Choroid plexus epithelial cell (primary cell): Measurements from ENCODE around the gene HNRNPUL2.
A peak's percentile ranks its signal among the peaks of the same experiment; 100 is the strongest.
"Not testable (repeated sequence)": the region's sequence is repeated elsewhere in the genome, so short reads cannot be mapped to it uniquely, and the experiment has no call there.

Experiments used
- DNase-seq: peaks from one replicate; pipeline ENCODE4 v3.0.0-alpha.2; 2010; ENCODE audit warnings: low read depth
- H3K4me3 ChIP-seq: 2 replicates; pipeline ENCODE4 v1.5.1; 2011; ENCODE audit warnings: low read depth, mild to moderate bottlenecking, control low read depth, low read length, moderate library complexity
- CTCF ChIP-seq: conservative IDR thresholded peaks from 2 replicates; pipeline ENCODE4 v1.5.1; 2011; ENCODE audit warnings: low read depth, mild to moderate bottlenecking, control low read depth, inconsistent platforms, low read length, moderate library complexity

The HNRNPUL2 gene

DNA sequence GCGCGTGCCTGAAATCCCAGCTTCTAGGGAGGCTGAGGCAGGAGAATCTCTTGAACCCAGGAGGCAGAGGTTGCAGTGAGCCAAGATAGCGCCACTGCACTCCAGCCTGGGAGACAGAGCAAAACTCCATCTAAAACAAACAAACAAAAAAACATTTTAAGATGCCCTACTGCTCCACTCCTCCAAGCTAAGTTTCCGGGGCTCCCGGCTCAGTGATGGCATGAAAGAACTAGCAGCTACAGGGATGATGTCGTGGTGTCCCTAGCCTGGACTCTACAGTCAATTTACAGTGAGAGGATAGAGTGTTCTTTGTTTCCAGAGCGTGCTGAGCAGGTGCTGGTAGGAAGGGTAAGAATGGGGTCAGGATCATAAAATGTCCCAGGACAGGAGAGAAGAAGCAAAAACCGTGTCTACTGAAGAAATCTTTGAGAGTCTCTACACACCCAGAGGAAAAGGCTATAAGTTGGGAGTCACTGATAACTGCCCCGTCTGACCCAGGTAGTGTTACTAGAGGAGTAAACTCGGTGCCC lies 27.9 kb upstream of the HNRNPUL2 start:
- DNase-seq = no peak
- TF ChIP-seq CTCF = no peak
- H3K4me3 ChIP-seq = no peak overlapping the region

GRCh38 chr11:62753736-62754603 lies 26.7 kb upstream of the HNRNPUL2 start, which contains the start of gene ZBTB3:
Gene ZBTB3, minus strand, starts transcription at chr11:62754160. Its CDS starts 496 bp downstream, at chr11:62753664.
- peak; percentile 1 for TF ChIP-seq CTCF
- peak; percentile 100 for DNase-seq
- peak within 1 kb of the TSS; percentile 78 for H3K4me3 ChIP-seq

GRCh38 chr11:62752994-62753735 lies 25.9 kb upstream of the HNRNPUL2 start:
- TF ChIP-seq CTCF = no peak
- no peak for DNase-seq
- H3K4me3 ChIP-seq = peak overlapping the region; percentile 78

- TF ChIP-seq CTCF = no peak
These were observed 25.0 kb upstream of the HNRNPUL2 start for GRCh38 chr11:62752177-62752785.

DNA sequence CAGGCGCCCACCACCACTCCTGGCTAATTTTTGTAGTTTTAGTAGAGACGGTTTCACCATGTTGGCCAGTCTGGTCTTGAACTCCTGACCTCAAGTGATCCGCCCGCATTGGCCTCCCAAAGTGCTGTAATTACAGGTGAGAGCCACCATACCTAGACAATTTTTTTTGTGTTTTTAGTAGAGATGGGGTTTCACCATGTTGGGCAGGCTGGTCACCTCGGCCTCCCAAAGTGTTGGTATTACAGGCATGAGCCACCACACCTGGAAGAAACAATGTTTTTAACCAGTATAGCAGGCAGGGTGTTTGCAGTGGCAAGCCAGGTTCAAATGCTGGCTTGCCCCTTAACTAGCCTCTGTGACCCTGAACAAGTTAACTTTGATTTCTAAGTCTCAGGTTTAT lies 22.7 kb upstream of the HNRNPUL2 start:
- not testable (repeated sequence) for H3K4me3 ChIP-seq

More at GRCh38 chr11:62752177-62752785, 25.0 kb upstream of the HNRNPUL2 start:
- DNase-seq = no peak
- no peak overlapping the region for H3K4me3 ChIP-seq

GRCh38 chr11:62747475-62748160 lies 20.4 kb upstream of the HNRNPUL2 start:
- no peak overlapping the region for H3K4me3 ChIP-seq
- DNase-seq = no peak
- TF ChIP-seq CTCF = no peak

More for the DNA sequence above, 22.7 kb upstream of the HNRNPUL2 start:
- DNase-seq = not testable (repeated sequence)
